H9 (cell line): Measurements from ENCODE around the gene MT1X. TPM values are rescaled to one million over a fixed set of nuclear protein-coding genes. Genes with fewer than 3 reads are reported as not detected.

Source experiments
- DNase-seq: peaks from one replicate; pipeline ENCODE4 v3.0.0-alpha.2; 2017
- H2AFZ ChIP-seq: one replicate; pipeline ENCODE4 v1.6.1; 2013; ENCODE audit warnings: mild to moderate bottlenecking, low read length, control low read depth, moderate library complexity
- H2AK5ac ChIP-seq: 2 replicates; pipeline ENCODE4 v1.6.1; 2013; ENCODE audit warnings: low read length, control low read depth, mixed read lengths; ENCODE audit not compliant: insufficient read length
- H2BK120ac ChIP-seq: one replicate; pipeline ENCODE4 v1.6.1; 2013; ENCODE audit warnings: low read depth, mild to moderate bottlenecking, low read length, control low read depth, inconsistent platforms; ENCODE audit not compliant: poor library complexity, severe bottlenecking
- H2BK12ac ChIP-seq: 2 replicates; pipeline ENCODE4 v1.6.1; 2013; ENCODE audit warnings: low read length, control low read depth, mixed read lengths, low read depth; ENCODE audit not compliant: insufficient read length
- H2BK15ac ChIP-seq: 2 replicates; pipeline ENCODE4 v1.6.1; 2013; ENCODE audit warnings: low read depth, low read length, control low read depth
- H2BK20ac ChIP-seq: one replicate; pipeline ENCODE4 v1.6.1; 2013; ENCODE audit warnings: low read depth, mild to moderate bottlenecking, low read length, control low read depth, inconsistent platforms; ENCODE audit not compliant: poor library complexity, severe bottlenecking
- H2BK5ac ChIP-seq: 2 replicates; pipeline ENCODE4 v1.6.1; 2013; ENCODE audit warnings: low read length, control low read depth, mixed read lengths; ENCODE audit not compliant: insufficient read length
- H3K14ac ChIP-seq: 2 replicates; pipeline ENCODE4 v1.6.1; 2013; ENCODE audit warnings: low read length, control low read depth; ENCODE audit not compliant: insufficient read depth
- H3K18ac ChIP-seq: 2 replicates; pipeline ENCODE4 v1.6.1; 2013; ENCODE audit warnings: low read depth, mild to moderate bottlenecking, mixed read lengths, low read length, control low read depth; ENCODE audit not compliant: insufficient read length
- H3K23ac ChIP-seq: 2 replicates; pipeline ENCODE4 v1.6.1; 2013; ENCODE audit warnings: low read length, control low read depth, mixed read lengths, low read depth; ENCODE audit not compliant: insufficient read length
- H3K23me2 ChIP-seq: 2 replicates; pipeline ENCODE4 v1.6.1; 2013; ENCODE audit warnings: low read depth, mild to moderate bottlenecking, mixed read lengths, low read length, control low read depth; ENCODE audit not compliant: insufficient read length, poor library complexity, severe bottlenecking
- H3K27ac ChIP-seq: 2 replicates; pipeline ENCODE4 v1.5.1; 2013; ENCODE audit warnings: low read length, control low read depth, mixed read lengths, low read depth; ENCODE audit not compliant: insufficient read length
- H3K27me3 ChIP-seq: 2 replicates; pipeline ENCODE4 v1.6.1; 2013; ENCODE audit warnings: low read length, control low read depth, inconsistent platforms; ENCODE audit not compliant: insufficient read depth
- H3K4ac ChIP-seq: 2 replicates; pipeline ENCODE4 v1.6.1; 2013; ENCODE audit warnings: low read depth, mild to moderate bottlenecking, control low read depth, inconsistent platforms, low read length, moderate library complexity
- H3K4me1 ChIP-seq: 2 replicates; pipeline ENCODE4 v1.6.1; 2013; ENCODE audit warnings: low read length, control low read depth, inconsistent platforms; ENCODE audit not compliant: insufficient read depth
- H3K4me2 ChIP-seq: 2 replicates; pipeline ENCODE4 v1.6.1; 2013; ENCODE audit warnings: low read length, control low read depth, mixed read lengths; ENCODE audit not compliant: insufficient read length, insufficient read depth
- H3K56ac ChIP-seq: 2 replicates; pipeline ENCODE4 v1.6.1; 2013; ENCODE audit warnings: low read depth, mild to moderate bottlenecking, mixed read lengths, low read length, control low read depth; ENCODE audit not compliant: insufficient read length
- H3K79me1 ChIP-seq: 2 replicates; pipeline ENCODE4 v1.6.1; 2013; ENCODE audit warnings: low read depth, mild to moderate bottlenecking, moderate library complexity, low read length, control low read depth, inconsistent platforms; ENCODE audit not compliant: insufficient read depth, poor library complexity, severe bottlenecking
- H3K79me2 ChIP-seq: 2 replicates; pipeline ENCODE4 v1.6.1; 2013; ENCODE audit warnings: low read length, control low read depth, inconsistent platforms; ENCODE audit not compliant: insufficient read depth
- H3K9ac ChIP-seq: 2 replicates; pipeline ENCODE4 v1.6.1; 2013; ENCODE audit warnings: low read length, control low read depth, mixed read lengths; ENCODE audit not compliant: insufficient read length; ENCODE audit errors: extremely low read depth
- H3K9me3 ChIP-seq: one replicate; pipeline ENCODE4 v1.6.1; 2013; ENCODE audit warnings: low read depth, low read length, inconsistent platforms; ENCODE audit not compliant: control insufficient read depth
- H3T11ph ChIP-seq: one replicate; pipeline ENCODE4 v1.6.1; 2013; ENCODE audit warnings: mild to moderate bottlenecking, low read length, control low read depth, inconsistent platforms
- H4K20me1 ChIP-seq: one replicate; pipeline ENCODE4 v1.6.1; 2013; ENCODE audit not compliant: control insufficient read depth, insufficient read length, insufficient read depth
- H4K5ac ChIP-seq: 2 replicates; pipeline ENCODE4 v1.6.1; 2013; ENCODE audit warnings: low read depth, mild to moderate bottlenecking, mixed read lengths, low read length, control low read depth; ENCODE audit not compliant: insufficient read length
- H4K8ac ChIP-seq: replicated peaks from 2 replicates; pipeline ENCODE4 v1.6.1; 2013; ENCODE audit warnings: low read length, control low read depth, mixed read lengths, low read depth; ENCODE audit not compliant: insufficient read length
- H4K91ac ChIP-seq: 2 replicates; pipeline ENCODE4 v1.6.1; 2013; ENCODE audit warnings: low read depth, mild to moderate bottlenecking, moderate library complexity, mixed read lengths, low read length, control low read depth; ENCODE audit not compliant: insufficient read length
- H3K27ac Mint-ChIP-seq, 3 experiments: 2 replicates in 2 of 3; 3 replicates in 1 of 3; pipeline ENCODE4 v1.8.0; 2020 to 2021; ENCODE audit warnings: mixed read lengths in 3 of 3, mild to moderate bottlenecking in 1 of 3, moderate library complexity in 1 of 3
- H3K27me3 Mint-ChIP-seq: 2 replicates; pipeline ENCODE4 v1.8.0; 2021; ENCODE audit warnings: low read depth, mild to moderate bottlenecking, moderate library complexity, mixed read lengths
- H3K36me3 Mint-ChIP-seq, 3 experiments: 2 replicates in 2 of 3; 3 replicates in 1 of 3; pipeline ENCODE4 v1.8.0; 2020 to 2021; ENCODE audit warnings: low read depth in 3 of 3, mixed read lengths in 3 of 3; ENCODE audit not compliant: insufficient read depth in 1 of 3
- H3K4me1 Mint-ChIP-seq, 2 experiments: 2 replicates each; pipeline ENCODE4 v1.8.0; 2020; ENCODE audit warnings: mixed read lengths in 2 of 2
- H3K4me3 Mint-ChIP-seq, 2 experiments: 2 replicates in 1 of 2; 3 replicates in 1 of 2; pipeline ENCODE4 v1.8.0; 2020 to 2021; ENCODE audit warnings: mild to moderate bottlenecking in 2 of 2, mixed read lengths in 2 of 2, moderate library complexity in 1 of 2
- H3K9me3 Mint-ChIP-seq, 2 experiments: 2 replicates in 1 of 2; 3 replicates in 1 of 2; pipeline ENCODE4 v1.8.0; 2020; ENCODE audit warnings: mild to moderate bottlenecking in 2 of 2, mixed read lengths in 2 of 2, moderate library complexity in 1 of 2
- CTCF ChIP-seq: fragments of 200-600 bp; sonication (generic); conservative IDR thresholded peaks from 3 replicates; pipeline ENCODE4 v1.8.0; 2021; ENCODE audit warnings: antibody characterized with exemption, mild to moderate bottlenecking
- WGBS: extraction: QIAGEN DNeasy Blood & Tissue Kit; methylation state at CpG from one replicate; pipeline ENCODE4 v1.1.7; 2013; ENCODE audit warnings: missing lambda C conversion rate, low lambda C conversion rate, mixed read lengths; ENCODE audit not compliant: insufficient read length; ENCODE audit errors: extremely low coverage; 5-methylcytosine and 5-hydroxymethylcytosine counted together
- total RNA-seq: library from RNA; stranded (reverse); gene quantifications from 2 replicates; pipeline ENCODE4 v1.2.1, GENCODE V29; 2021

Gene MT1X
- total RNA-seq, 1 experiment from 2014 or later: 32.1 TPM

GRCh38 chr16:56633535-56633934, 48.7 kb upstream of the MT1X start:
- H2BK12ac ChIP-seq: no peak overlapping the region
- no peaks in the 10 kb centered on the region for H3K9me3 ChIP-seq
- Mint-ChIP-seq H3K36me3 (no peaks in the 10 kb centered on the region; a peak in 1 of 7 replicates), H3K27me3 (peaks cover 100% of the 10 kb centered on the region), H3K27ac (no peak overlapping the region), H3K4me3 (no peak overlapping the region), H3K9me3 (peaks cover 0 to 12% of the 10 kb centered on the region in 2 experiments; a peak in 2 of 5 replicates), H3K4me1 (peaks cover 18 to 33% of the 10 kb centered on the region in 2 experiments)
- no peaks in the 10 kb centered on the region for H3K79me2 ChIP-seq
- peaks cover 13% of the 10 kb centered on the region for H3K23me2 ChIP-seq
- no peak overlapping the region for H2BK15ac ChIP-seq
- H2BK20ac ChIP-seq: no peak overlapping the region
- H3K23ac ChIP-seq: no peak overlapping the region
- no peak overlapping the region for H3K56ac ChIP-seq
- H2BK120ac ChIP-seq: no peak overlapping the region
- DNase-seq: no peak
- H2AK5ac ChIP-seq: no peak overlapping the region
- H4K20me1 ChIP-seq: no peaks in the 10 kb centered on the region
- no peak overlapping the region for H3K18ac ChIP-seq
- H3K27me3 ChIP-seq: peaks cover 99% of the 10 kb centered on the region
- no peak overlapping the region for H3K4ac ChIP-seq
- H4K8ac ChIP-seq: no peak overlapping the region
- H3T11ph ChIP-seq: no peak overlapping the region
- no peak overlapping the region for H4K5ac ChIP-seq
- no CpG with 5 or more reads among the region's 7 CpGs for WGBS
- H3K4me1 ChIP-seq: no peaks in the 10 kb centered on the region
- H4K91ac ChIP-seq: no peak overlapping the region
- H3K14ac ChIP-seq: no peak overlapping the region
- H3K9ac ChIP-seq: no peak overlapping the region
- H2BK5ac ChIP-seq: no peak overlapping the region
- H3K4me2 ChIP-seq: no peak overlapping the region
- no peak overlapping the region for H3K27ac ChIP-seq
- no peak overlapping the region for H2AFZ ChIP-seq
- H3K79me1 ChIP-seq: no peaks in the 10 kb centered on the region
- TF ChIP-seq CTCF: no peak
